Ishikawa (cell line): Measurements from ENCODE around the gene HNF1B.

ENCODE experiments used
- CEBPB ChIP-seq: IDR thresholded peaks from 2 replicates; pipeline ENCODE4 v1.6.1; 2012
- CREB1 ChIP-seq: IDR thresholded peaks from 2 replicates; pipeline ENCODE4 v1.6.1; 2012; ENCODE audit warnings: low read depth
- EGR1 ChIP-seq: IDR thresholded peaks from 2 replicates; pipeline ENCODE4 v1.6.1; 2012
- EP300 ChIP-seq: IDR thresholded peaks from 2 replicates; pipeline ENCODE4 v1.6.1; 2012; ENCODE audit warnings: borderline replicate concordance
- FOXM1 ChIP-seq: IDR thresholded peaks from 2 replicates; pipeline ENCODE4 v1.6.1; 2012; ENCODE audit warnings: low read depth, borderline replicate concordance
- MAX ChIP-seq: IDR thresholded peaks from 2 replicates; pipeline ENCODE4 v1.6.1; 2012
- NFIC ChIP-seq: IDR thresholded peaks from 2 replicates; pipeline ENCODE4 v1.6.1; 2012
- RAD21 ChIP-seq: IDR thresholded peaks from 2 replicates; pipeline ENCODE4 v1.6.1; 2012; ENCODE audit warnings: low read depth
- REST ChIP-seq: IDR thresholded peaks from 2 replicates; pipeline ENCODE4 v1.6.1; 2012; ENCODE audit warnings: low read depth, mild to moderate bottlenecking
- TAF1 ChIP-seq: IDR thresholded peaks from 2 replicates; pipeline ENCODE4 v1.6.1; 2012; ENCODE audit warnings: low read depth, mild to moderate bottlenecking
- TCF12 ChIP-seq: IDR thresholded peaks from 2 replicates; pipeline ENCODE4 v1.6.1; 2012; ENCODE audit warnings: low read depth
- TEAD4 ChIP-seq: IDR thresholded peaks from 2 replicates; pipeline ENCODE4 v1.6.1; 2012
- USF1 ChIP-seq: IDR thresholded peaks from 2 replicates; pipeline ENCODE4 v1.6.1; 2012
- YY1 ChIP-seq: IDR thresholded peaks from 2 replicates; pipeline ENCODE4 v1.6.1; 2012; ENCODE audit warnings: low read depth
- ZBTB7A ChIP-seq: IDR thresholded peaks from 2 replicates; pipeline ENCODE4 v1.6.1; 2012; ENCODE audit warnings: low read depth

HNF1B gene

DNA sequence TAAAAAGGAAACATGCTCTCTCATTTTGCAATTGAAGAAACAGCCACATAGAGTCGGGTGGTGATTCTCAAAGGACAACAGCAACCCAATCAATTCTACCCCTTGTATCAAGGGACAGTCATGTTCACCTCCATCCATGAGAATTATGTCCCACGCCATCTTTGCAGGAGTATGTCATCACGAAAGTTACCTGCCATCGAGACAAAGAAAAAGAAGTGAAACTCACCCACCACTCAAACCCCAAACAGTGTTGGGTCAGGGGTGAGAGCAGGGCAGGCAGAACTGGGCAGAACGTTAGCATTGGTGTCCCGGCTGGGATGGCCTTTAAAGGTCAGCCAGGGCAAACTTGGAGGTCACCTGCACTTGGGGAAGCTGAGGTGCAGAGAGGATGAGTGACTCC is 24.2 kb upstream of the HNF1B start:
- TF ChIP-seq CEBPB, result no peak
- no peak for TF ChIP-seq NFIC
- no peak for TF ChIP-seq USF1
- TF ChIP-seq TEAD4, result no peak
- no peak for TF ChIP-seq YY1
- no peak for TF ChIP-seq CREB1
- no peak for TF ChIP-seq EGR1
- no peak for TF ChIP-seq TAF1
- no peak for TF ChIP-seq RAD21
- TF ChIP-seq TCF12, result no peak
- no peak for TF ChIP-seq ZBTB7A
- no peak for TF ChIP-seq FOXM1
- TF ChIP-seq MAX, result no peak
- no peak for TF ChIP-seq REST
- no peak for TF ChIP-seq EP300

GRCh38 chr17:37768438-37768837 is 23.6 kb upstream of the HNF1B start:
- no peak for TF ChIP-seq RAD21
- TF ChIP-seq NFIC, result no peak
- no peak for TF ChIP-seq YY1
- no peak for TF ChIP-seq ZBTB7A
- TF ChIP-seq EGR1, result no peak
- no peak for TF ChIP-seq MAX

DNA sequence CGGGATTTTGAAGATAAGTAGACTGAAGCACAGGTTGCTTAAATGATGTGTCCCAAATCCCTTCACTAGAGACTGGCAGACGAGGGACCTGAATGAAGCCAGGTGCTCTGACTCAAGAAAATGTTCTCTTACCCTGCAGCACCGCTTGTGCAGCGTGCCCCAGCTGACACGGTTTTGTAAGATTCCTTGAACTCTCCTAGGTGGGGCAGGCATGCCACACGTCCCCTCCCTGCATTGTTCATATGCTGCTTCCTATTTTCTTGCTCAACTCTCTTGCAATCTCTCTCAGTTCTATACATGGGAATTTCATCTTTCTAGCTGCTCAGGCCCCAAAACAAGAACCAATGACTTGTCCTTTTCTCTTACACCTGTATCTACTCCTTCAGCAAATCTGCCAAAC is 22.1 kb upstream of the HNF1B start:
- TF ChIP-seq EGR1 (no peak), NFIC (no peak), RAD21 (no peak), CEBPB (no peak)

- TF ChIP-seq USF1, result no peak
- no peak for TF ChIP-seq EP300
- TF ChIP-seq TAF1, result no peak
- TF ChIP-seq ZBTB7A, result no peak
- no peak for TF ChIP-seq RAD21
- TF ChIP-seq MAX, result no peak
- no peak for TF ChIP-seq TCF12
- TF ChIP-seq REST, result no peak
- no peak for TF ChIP-seq EGR1
- no peak for TF ChIP-seq TEAD4
- no peak for TF ChIP-seq CEBPB
- TF ChIP-seq YY1, result no peak
- TF ChIP-seq CREB1, result no peak
- no peak for TF ChIP-seq FOXM1
- TF ChIP-seq NFIC, result no peak
Observed at GRCh38 chr17:37764383-37764782, 19.5 kb upstream of the HNF1B start.

DNA sequence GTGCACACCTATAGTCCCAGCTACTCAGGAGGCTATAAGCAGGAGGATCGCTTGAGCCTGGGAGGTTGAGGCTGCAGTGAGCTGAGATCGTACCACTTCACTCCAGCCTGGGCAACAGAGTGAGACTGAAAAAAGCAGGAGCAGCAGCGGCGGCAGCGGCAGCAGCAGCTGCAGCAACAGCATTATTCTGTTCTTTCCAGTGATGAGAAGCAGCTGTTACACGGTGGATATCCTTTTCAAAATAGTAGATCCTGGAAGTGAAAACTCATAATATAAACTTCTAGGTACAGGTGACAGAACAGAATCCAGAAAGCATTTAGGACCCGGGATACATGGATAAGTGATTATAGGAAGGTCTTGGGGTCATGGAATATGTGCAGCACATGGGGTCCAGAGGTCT is 17.8 kb upstream of the HNF1B start:
- TF ChIP-seq USF1, result no peak
- no peak for TF ChIP-seq CREB1
- no peak for TF ChIP-seq TCF12
- TF ChIP-seq EGR1, result no peak
- TF ChIP-seq YY1, result no peak
- no peak for TF ChIP-seq CEBPB
- TF ChIP-seq RAD21, result no peak

- TF ChIP-seq YY1, result no peak
- no peak for TF ChIP-seq CEBPB
- no peak for TF ChIP-seq REST
- no peak for TF ChIP-seq FOXM1
- no peak for TF ChIP-seq TCF12
- TF ChIP-seq ZBTB7A, result no peak
- no peak for TF ChIP-seq NFIC
- no peak for TF ChIP-seq EP300
- TF ChIP-seq TAF1, result no peak
- TF ChIP-seq RAD21, result no peak
- TF ChIP-seq CREB1, result no peak
- TF ChIP-seq MAX, result no peak
- no peak for TF ChIP-seq USF1
- TF ChIP-seq TEAD4, result no peak
Observed at GRCh38 chr17:37761961-37762360, 17.1 kb upstream of the HNF1B start.
